Measurements from ENCODE around the gene ZNF512B.

GRCh38 chr20:63923651-63924050 is 46.1 kb downstream of the ZNF512B start:
- TF ChIP-seq CTCF (conservative IDR thresholded peaks at IDR 0.05; ENCODE audit: low read depth in 2 of 2) (no peak), EZH2phosphoT487 (IDR thresholded peaks at IDR 0.05; ENCODE audit: unreplicated experiment) (no peak), POLR2AphosphoS5 (IDR thresholded peaks at IDR 0.05; ENCODE audit: low read depth) (no peak), ETS1 (IDR thresholded peaks at IDR 0.05) (no peak), ZNF331 (CRISPR knock-in tag; IDR thresholded peaks at IDR 0.05; ENCODE audit: low read depth) (no peak), ZNF114 (CRISPR knock-in tag; IDR thresholded peaks at IDR 0.05) (no peak), EZH2 (IDR thresholded peaks at IDR 0.05; ENCODE audit: low read depth, unreplicated experiment) (no peak), JUNB (IDR thresholded peaks at IDR 0.05; ENCODE audit: unreplicated experiment) (no peak), CREB1 (CRISPR knock-in tag; IDR thresholded peaks at IDR 0.05; ENCODE audit: low read depth) (no peak)
- TF ChIP-seq, protein P1, sequence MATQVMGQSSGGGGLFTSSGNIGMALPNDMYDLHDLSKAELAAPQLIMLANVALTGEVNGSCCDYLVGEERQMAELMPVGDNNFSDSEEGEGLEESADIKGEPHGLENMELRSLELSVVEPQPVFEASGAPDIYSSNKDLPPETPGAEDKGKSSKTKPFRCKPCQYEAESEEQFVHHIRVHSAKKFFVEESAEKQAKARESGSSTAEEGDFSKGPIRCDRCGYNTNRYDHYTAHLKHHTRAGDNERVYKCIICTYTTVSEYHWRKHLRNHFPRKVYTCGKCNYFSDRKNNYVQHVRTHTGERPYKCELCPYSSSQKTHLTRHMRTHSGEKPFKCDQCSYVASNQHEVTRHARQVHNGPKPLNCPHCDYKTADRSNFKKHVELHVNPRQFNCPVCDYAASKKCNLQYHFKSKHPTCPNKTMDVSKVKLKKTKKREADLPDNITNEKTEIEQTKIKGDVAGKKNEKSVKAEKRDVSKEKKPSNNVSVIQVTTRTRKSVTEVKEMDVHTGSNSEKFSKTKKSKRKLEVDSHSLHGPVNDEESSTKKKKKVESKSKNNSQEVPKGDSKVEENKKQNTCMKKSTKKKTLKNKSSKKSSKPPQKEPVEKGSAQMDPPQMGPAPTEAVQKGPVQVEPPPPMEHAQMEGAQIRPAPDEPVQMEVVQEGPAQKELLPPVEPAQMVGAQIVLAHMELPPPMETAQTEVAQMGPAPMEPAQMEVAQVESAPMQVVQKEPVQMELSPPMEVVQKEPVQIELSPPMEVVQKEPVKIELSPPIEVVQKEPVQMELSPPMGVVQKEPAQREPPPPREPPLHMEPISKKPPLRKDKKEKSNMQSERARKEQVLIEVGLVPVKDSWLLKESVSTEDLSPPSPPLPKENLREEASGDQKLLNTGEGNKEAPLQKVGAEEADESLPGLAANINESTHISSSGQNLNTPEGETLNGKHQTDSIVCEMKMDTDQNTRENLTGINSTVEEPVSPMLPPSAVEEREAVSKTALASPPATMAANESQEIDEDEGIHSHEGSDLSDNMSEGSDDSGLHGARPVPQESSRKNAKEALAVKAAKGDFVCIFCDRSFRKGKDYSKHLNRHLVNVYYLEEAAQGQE (IDR thresholded peaks at IDR 0.05; ENCODE audit: unreplicated experiment): no peak
